Stimulated activated CD4-positive, alpha-beta T cell treated with anti-CD3 and anti-CD28 coated beads, Interleukin-12 subunit alpha, Interleukin-12 subunit beta, amount 100 ng/mL, for 48 hours (primary cell): ENCODE measurements around the gene MCEMP1.
A peak's percentile ranks its signal among the peaks of the same experiment; 100 is the strongest.

Source experiments
- DNase-seq, 3 donors: peaks; one replicate each; pipeline ENCODE4 v3.0.0-alpha.2; 2020; ENCODE audit warnings: low read depth in 2 of 3, low spot score in 1 of 3

The MCEMP1 gene

DNA sequence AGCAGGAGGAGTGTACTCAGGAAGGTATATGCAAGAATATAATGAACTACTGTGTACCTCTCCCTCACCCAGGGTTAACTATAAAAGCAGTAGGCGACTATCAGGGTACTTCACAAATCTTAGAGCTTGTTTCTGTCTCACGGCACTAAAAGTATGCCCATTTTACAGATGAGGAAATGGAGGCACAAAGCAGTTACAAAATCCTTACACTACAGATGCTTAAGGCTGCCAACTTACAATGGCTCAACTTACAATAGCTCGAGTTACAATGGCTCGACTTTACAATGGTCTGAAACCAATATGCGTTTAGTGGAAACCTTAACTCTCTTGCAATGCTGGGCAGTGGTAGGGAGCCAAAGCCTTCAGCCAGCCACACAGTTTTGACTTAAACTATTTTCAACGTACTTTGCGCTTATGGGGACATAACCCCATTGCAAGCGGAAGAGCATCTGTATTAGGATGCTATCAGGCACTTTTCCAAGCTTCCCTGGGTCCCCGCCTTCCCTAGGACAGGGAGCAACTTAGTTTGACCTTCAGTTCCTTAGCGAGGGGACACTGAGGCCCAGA, 20.9 kb downstream of the MCEMP1 start:
- DNase-seq: no peak

DNA sequence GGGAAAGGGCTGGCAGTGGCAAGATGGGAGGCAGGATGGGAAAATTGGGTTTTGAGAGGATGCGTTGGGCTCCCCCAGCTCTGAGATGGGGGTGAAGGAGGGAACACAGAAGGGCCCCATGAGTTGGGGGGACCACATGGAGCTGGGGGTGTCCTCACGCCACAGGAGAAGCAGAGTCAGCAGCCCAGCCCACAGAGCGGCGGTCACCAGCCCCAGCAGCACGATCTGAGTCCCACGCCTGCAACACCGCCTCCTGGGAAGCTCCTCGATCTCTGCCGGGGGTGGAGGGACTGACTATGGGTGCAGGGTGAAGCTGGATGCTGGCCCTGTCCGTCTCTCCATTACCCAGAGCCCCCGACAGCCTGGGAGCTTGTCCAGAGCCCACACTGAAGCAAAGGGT, 21.7 kb downstream of the MCEMP1 start:
- no peak for DNase-seq

DNA sequence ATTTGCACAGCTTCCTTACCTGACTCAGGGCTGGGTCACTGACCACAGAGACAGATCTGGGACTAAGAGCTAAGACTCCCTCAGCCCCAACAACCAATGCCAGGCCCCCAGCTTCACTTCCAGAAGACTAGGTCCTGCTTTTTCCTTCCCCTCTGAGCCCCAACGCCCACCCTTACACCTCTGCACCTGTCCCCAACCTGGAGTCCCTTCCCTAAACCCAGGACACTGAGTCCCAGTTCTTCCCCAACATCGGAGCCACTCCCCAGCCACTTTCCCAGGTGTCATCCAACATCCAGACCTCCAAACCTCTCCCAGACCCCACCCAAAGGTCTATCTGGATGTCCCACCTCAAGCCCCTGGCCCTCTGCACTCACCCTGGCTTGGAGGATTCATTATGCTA, 22.1 kb downstream of the MCEMP1 start:
- no peak for DNase-seq

DNA sequence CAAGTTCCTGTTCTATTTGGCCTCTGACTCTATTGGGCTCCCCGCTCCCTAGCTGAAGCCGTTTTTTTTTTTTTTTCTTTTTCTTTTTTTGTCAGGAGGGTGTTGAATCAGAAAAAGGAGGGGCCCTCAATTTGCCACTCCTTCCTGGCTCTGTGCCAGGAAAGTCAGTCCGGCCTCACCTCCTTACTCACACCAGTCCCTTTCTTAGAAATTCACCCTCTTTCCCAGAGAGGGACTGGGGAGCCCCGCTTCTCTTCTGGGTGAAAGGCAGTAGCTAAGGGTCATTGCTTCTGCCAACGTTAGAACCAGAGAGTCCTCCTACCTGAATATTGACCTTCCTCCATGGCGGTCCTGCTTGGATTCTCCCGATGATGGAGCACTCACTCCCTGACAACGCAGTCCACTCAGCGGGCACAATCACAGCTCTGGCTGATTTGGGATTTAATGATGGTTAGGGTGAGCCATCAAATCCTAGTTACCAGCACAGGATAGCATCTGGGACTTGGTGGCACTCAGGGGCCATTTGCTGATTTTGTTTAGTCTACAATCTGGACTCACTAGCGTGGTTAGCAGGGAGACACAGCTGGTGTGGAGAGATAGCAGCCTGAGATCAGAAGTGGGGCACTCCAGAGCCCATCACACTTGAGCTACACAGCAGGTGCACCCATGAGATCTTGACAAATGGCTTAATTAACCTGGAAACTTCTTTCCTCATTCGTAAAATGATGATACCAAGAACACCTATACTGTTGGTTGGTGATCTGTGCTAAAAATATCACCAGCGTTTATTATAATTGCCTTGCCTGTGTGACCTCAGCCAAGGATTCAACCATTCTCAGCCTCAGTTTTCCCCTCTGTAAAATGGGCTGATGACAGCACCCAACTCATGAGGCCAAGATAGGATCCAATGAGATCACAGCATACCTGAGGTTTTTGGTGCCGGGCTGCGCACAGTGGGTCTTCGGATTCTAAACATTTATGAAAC, 22.8 kb downstream of the MCEMP1 start:
- peak; percentile 45 to 53 (median 51) for DNase-seq

DNA sequence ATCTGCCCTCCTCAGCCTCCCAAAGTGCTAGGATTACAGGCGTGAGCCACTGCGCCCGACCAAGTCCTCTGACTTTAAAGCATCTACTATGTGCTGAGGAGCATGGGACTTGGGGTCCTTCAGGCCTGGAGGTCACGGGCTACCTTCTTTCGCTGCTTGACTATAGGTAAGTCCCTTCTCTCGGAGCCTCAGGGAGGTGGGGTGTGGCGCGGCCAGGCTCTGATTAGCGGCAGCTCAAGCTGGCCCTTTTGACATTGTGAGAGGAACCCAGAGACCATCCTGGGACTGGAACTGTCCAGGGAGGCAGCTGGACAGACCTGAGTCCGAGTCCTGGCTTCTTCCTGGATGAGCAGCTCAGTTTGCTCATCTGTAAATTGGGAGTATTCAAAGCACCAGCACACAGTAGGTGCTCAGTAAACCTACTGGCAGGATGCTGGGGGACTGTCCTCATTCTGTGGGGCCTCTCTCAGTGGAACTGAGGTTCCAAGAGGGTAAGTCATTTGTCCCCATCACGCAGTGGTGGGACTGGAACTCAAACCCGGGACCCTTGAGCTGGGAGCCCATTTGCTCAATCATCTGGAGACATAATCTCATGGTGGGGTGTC, 24.3 kb downstream of the MCEMP1 start:
- no peak for DNase-seq

DNA sequence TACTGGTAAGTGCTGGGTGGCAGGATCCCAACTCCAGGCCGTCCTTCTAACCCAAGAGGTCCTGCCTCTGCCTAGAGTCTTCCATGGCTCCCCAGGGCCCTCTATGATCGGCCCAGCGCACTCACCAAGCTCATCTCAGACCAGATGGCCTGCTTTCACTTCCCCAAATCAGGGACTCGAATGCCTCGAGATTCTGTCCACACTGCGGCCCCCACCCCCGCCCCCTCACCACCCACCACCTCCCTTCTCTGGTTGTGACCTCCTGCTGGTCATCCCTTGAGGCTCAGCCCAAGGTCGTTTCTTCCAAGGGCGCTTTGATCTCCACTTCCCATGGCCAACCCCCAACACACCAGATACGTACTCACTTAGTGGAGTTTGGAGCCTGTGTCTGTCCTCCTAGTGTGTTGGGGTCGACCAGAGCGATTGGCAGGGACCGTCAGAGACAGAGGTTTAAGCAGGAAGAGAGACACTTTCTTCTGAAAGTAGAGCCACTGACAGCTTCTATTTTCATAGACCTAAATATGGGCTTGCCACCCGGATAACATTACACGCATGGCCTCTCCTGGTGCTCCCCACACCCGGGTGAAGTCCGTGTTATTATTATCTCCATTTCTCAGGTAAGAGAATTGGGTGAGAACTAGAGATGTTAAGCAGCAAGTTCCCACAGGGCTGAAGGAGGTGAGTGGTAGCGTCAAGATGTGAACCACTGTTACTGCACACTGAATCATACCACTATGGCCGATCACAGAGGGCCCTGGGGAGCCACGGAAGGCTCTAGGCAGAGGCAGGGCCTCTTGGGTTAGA, 25.0 kb downstream of the MCEMP1 start, which contains the start of gene FCER2:
Gene FCER2, minus strand, starts transcription at position 478 of the 804 bp plus-strand sequence. CDS start 2,371 bp downstream, outside the sequence.
- DNase-seq: no peak

DNA sequence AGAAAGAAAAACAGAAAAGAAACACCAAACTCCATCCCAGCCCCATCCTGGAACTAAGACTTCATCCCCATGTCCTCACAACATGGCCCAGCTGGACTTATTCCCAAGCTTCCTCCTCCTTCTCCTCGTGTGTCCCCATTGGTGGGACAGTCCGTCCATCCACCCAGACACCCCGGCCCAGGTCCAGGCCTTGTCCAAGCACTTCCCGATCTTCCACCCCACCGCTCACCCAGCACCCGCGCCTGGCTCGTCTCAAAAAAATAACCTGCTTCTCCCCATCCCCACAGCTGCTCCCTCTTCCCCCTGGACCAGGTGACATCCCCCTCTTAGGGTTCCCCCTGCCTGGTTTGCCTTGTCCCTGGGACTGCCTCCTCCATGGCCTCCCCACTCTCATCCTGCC, 26.4 kb downstream of the MCEMP1 start:
- no peak for DNase-seq

DNA sequence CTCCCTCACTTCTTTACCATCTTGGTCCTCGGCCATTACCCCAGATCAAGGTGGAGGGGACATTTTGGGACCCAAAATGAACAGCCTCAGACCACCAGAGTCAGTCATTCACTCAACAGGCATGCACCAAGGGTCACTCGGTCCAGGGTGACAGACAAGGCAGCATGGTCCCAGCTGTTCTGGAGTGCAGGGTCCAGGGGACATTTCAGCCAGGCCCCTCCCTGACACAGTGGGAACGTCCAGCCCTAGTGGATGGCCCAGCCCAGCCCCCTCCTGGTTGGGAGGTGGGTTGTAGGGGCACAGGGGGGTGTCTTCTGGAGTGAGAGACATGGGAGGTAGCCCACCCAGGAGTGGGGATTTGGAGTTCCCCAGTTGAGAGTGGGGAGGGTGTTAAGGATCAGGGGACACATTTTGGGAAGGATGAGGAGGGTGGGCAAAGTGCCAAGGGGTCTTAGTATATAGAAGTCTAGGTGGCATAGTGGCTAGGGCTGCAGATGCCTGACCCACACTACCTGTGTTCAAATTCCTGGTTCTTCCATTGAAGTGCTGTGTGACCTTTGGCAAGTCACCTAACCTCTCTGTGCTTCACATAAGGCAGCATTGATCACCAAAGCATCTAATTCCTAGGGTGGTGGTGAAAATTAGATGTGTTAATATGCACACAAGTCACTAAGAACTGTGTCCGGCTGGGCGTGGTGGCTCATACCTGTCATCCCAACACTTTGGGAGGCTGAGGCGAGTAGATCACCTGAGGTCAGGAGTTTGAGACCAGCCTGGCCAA, 27.6 kb downstream of the MCEMP1 start:
- DNase-seq: no peak

DNA sequence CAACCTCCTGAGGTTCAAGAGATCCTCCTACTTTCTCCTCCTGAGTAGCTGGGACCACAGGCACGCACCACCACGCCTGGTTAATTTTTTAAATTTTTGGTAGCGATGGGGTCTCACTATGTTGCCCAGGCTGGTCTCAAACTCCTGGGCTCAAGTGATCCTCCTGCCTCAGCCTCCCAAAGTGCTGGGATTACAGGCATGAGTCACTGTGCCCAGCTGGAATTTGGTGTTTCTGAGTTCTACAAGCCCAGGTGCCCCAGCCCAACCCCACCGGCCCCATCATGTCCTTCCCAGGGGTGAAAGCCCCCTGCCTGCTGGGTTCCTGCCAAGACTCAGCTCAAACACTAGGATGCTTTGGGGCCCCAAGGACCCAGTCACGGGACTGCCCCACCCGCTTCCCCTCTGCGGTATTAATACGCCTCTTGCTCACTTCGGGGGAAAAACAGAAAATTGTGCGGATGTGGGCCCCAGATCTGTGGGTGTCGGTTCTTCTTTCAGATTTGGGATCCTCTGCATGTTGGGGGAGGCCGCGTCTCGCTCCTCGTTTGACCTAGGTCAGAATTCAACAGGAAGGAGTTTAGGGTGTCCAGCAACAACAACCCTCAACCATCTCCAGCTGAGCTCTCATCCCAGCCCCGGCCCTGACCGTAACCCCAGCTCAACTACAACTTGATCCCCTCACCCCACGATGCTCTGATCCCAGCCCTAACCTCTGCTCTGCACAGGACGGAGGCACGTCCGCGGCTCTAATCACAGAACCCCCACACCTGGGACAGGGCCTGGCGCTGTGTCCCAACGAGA, 28.7 kb downstream of the MCEMP1 start:
- DNase-seq: peak; percentile 63 to 68 (median 65)

DNA sequence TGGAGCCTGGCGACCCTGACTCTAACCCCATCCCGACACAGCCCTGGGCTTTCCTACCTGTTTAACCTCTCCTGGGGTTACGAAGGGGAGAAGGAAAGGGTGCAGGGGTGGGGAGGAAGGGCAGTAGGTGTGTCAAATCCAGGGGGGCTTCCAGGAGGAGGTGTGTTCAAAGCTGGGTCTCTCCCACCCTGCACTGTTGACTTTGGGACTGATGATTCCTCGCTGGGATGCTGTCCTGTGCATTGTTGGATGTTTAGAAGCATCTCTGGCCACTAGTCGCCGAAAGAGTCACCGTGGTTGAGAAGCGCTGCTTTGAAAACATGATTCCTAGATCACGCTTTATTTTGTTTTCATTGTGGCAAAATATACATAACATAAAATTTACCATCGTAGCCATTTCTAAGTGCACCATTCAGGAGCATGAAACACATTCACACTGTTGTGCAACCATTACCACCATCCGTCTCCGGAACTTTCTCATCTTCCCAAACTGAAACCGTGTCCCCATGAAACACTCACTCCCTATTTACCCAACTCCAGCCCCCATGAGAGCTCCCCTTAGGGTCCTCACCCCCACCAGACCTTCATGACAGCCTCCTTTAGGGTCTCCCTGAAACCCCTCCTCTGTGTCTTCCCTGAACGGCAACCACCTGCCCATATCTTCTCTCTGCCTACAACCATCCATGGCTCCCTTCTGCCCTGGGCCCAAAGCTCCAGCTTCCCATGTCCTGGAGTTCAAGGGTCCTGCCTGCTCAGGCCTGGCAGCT, 29.5 kb downstream of the MCEMP1 start:
- no peak for DNase-seq

DNA sequence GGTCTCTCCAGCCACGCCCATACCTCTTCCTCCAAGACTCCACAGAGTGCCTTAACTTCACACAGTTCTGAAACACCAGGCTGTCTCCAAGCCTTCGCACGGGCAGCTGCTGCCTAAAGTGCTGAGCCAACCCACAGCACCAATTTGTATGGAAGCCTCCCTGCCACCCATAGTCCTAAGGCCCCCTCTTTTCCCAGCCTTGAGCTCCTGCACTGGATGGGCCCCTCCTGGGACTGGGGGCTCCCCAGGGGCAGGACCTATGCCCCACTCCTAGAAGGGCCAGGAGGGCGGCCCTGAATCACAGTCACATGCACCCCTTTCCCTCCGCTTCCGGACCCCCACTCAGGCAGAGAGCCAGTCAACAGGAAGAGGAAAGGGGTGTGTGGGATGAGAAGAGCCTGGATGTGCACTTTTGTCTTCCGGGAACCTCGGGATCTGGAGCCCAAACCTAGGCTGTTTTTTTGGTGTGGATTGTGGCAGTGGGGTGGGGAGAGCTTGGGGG, 30.1 kb downstream of the MCEMP1 start:
- no peak for DNase-seq

DNA sequence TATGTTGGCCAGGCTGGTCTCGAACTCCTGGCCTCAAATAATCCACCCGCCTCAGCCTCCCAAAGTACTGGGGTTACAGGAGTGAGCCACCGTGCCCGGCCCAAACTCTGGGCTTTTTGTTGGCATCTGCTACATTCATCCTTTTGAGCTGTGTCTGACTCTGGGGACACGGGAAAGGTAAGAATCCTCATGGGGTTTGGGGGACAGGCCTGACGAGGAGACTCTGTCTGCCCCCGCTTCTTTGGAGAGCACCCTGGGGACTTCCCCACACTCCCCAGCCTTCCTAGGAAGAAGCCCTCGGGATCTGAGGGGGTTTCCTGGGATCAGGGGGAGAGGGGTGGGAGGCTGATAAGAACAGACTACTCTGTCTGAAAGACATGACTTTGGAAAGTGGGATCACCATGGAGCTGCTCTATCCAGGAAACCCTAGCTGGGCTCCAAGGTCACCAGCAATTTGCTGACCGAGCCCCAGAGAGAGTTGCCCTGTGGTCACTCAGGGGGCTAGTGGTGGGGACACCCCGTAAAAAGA, 33.1 kb downstream of the MCEMP1 start:
- DNase-seq: no peak

DNA sequence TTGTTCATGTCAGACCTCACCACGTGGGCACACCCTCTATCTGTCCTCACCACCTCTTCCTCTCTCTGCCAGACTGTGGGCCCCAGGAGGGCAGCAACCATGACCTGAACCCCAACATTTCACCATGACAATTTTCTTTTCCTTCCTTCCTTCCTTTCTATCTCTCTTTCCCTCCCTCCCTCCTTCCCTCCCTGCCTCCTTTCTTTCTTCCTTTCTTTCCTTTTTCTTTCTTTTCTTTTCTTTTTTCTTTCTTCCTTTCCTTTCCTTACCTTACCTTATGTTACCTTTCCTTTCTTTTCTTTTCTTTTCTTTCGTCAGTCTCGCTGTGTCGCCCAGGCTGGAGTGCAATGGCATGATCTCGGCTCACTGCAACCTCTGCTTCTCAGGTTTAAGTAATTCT, 33.7 kb downstream of the MCEMP1 start:
- DNase-seq: no peak

DNA sequence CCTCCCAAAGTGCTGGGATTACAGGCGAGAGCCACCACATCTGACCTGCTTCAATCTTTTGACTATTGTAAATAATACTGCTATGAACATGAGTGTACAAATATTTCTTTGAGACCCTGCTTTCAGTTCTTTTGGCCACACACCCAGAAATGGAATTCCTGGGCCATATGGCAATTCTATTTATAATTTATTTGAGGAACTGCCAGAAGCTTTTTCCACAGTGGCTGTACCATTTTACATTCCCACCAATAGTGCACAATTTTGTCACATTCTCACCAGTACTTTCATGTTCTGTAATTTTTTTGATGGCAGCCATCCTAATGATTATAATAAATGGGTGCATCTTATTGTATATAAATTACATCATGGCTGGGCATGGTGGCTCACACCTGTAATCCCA, 38.8 kb downstream of the MCEMP1 start:
- DNase-seq: no peak

DNA sequence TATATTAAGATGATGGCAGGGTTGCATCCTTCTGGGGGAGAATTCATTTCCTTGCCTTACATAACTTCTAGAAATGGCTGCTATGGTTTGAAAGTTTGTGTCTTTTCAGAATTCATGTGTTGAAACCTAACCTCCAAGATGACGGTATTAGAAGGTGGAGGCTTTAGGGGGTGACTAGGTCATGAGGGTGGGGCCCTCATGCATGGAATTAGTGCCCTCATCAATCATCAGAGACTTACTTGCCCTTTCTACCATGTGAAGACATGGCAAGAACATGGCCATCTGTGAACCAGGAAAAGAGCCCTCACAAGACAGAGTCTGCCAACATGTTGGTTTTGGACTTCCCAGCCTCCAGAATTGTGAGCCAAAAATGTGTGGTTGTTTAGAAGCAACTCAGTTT, 39.9 kb downstream of the MCEMP1 start:
- DNase-seq: no peak

DNA sequence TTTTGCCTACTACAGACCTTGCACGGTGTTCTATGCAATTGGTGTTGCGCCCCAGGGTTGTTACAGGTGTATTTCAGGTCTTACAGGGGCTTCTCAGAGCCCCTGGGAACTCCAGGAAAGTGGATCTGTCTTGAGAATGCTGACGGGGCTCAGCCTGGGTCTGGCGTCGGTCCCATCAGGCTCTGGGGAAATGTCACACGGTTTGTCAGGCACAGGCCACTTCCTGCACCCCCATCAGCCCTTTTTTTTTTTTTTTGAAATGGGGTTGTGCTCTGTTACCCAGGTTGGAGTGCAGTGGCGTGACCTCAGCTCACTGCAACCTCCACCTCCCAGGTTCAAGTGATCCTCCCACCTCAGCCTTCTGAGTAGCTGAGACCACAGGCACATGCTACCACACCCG, 41.8 kb downstream of the MCEMP1 start:
- no peak for DNase-seq

DNA sequence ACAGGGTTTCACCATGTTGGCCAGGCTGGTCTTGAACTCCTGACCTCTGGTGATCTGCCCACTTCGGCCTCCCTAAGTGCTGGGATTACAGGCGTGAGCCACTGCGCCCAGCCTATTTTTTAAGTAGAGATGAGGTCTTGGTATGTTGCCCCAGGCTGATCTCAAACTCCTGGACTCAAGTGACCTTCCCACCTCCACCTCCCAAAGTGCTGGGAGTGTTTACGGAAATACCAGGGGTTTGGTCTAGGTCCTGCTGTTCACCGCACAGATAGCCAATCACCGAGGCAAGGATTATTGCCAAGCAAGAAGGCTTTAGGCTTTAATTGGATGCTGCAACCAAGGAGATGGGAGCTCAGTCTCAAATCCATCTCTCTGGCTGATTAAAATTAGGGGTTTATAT, 43.5 kb downstream of the MCEMP1 start:
- no peak for DNase-seq

DNA sequence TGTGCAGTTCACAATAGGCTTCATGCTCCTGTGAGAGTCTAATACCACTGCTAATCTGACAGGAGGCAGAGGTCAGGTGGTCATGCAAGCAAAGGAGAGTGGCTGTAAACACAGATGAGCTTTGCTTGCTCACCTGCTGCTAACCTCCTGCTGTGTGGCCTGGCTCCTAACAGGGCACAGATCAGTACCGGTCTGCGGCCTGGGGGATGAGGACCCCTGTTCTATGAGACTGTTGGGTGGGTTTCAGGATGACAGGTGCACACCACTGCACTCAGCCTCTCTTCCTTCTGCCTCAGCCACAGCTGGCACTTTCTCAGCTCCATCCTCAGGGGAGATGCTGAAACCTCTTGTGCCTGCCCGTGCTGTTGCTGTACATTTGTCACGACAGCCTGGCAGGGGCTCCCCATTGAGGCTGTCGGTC, 45.4 kb downstream of the MCEMP1 start:
- DNase-seq: no peak
